Measurements from ENCODE around the gene RAP2C. TPM values are rescaled to one million over a fixed set of nuclear protein-coding genes. Genes with fewer than 3 reads are reported as not detected.

The RAP2C gene
- total RNA-seq, 2 experiments from 2014 or later = 13.8 to 22.1 TPM

DNA sequence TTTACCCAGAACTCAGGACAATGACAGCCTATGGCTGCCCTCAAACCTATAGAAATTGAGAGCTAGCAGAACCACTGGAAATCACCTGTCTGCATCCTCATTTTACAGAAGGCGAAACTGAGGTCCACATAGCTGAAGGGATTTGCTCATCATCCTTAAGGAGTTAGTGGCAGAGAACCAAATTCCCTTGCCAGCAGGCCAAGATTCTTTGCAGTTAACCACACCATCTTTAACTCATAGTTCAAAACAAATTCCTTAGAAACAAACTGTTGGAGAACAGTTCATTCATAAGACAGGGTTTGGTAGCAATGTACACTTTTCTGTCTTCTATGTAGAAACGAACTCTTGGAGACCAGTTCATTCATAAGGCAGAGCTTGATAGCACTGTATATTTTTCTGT is 37.9 kb upstream of the RAP2C start:
- intact Hi-C loops (cut with micrococcal nuclease; ENCODE audit: unreplicated experiment) = no loop called here
- Histone ChIP-seq H2AFZ (ENCODE audit: low read length) (no peak overlapping the region), H3K4me1 (ENCODE audit: insufficient read depth, low read length, poor library complexity, severe bottlenecking) (no peaks in the 10 kb centered on the region), H3K9me3 (ENCODE audit: low read length) (no peaks in the 10 kb centered on the region), H3K27ac (ENCODE audit: low read depth, low read length, poor library complexity, severe bottlenecking) (no peak overlapping the region), H3K9me2 (ENCODE audit: insufficient read depth, low read length) (no peaks in the 10 kb centered on the region), H3K79me2 (ENCODE audit: insufficient read depth, low read depth, low read length) (no peaks in the 10 kb centered on the region), H3K4me3 (ENCODE audit: low read depth, low read length, poor library complexity, severe bottlenecking) (no peak overlapping the region), H3K36me3 (ENCODE audit: insufficient read depth, low read length) (no peaks in the 10 kb centered on the region), H4K20me1 (ENCODE audit: insufficient read depth, low read length) (no peaks in the 10 kb centered on the region), H3K4me2 (ENCODE audit: low read length) (no peak overlapping the region)
- no peak for DNase-seq (ENCODE audit: low spot score)
- POLR2A ChIA-PET = no interaction called here
- no peak for TF ChIP-seq EZH2phosphoT487 (IDR thresholded peaks at IDR 0.05; ENCODE audit: borderline replicate concordance, low read depth, low read length)
- TF ChIP-seq, protein P1, sequence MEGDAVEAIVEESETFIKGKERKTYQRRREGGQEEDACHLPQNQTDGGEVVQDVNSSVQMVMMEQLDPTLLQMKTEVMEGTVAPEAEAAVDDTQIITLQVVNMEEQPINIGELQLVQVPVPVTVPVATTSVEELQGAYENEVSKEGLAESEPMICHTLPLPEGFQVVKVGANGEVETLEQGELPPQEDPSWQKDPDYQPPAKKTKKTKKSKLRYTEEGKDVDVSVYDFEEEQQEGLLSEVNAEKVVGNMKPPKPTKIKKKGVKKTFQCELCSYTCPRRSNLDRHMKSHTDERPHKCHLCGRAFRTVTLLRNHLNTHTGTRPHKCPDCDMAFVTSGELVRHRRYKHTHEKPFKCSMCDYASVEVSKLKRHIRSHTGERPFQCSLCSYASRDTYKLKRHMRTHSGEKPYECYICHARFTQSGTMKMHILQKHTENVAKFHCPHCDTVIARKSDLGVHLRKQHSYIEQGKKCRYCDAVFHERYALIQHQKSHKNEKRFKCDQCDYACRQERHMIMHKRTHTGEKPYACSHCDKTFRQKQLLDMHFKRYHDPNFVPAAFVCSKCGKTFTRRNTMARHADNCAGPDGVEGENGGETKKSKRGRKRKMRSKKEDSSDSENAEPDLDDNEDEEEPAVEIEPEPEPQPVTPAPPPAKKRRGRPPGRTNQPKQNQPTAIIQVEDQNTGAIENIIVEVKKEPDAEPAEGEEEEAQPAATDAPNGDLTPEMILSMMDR (conservative IDR thresholded peaks at IDR 0.05; ENCODE audit: low read length) = no peak
- no TSS peak for BruUV-seq (replicated peaks)
- CTCF ChIA-PET (ENCODE audit: unreplicated experiment) = no interaction called here

DNA sequence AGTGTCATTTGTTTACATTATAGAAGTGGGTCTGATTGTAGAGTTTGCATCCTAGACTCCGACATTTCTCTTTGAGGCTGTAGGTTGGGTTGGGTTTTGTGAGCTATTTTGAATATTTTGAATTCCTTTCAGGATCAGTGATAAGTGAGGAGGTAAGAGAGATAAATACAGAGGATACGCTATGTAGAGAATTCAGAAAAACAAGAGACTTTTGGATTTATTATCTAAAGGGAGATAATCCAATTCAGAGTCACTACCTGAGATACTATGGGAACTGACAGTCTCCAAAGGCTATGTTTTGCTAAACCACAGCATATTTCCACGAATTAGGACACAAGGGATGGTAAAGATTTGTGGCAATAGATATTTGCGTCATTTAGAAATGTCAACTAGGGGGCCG is 16.9 kb upstream of the RAP2C start:
- no TSS peak for BruUV-seq (replicated peaks)
- no peak for DNase-seq (ENCODE audit: low spot score)
- no peaks in the 10 kb centered on the region for H3K36me3 ChIP-seq (ENCODE audit: insufficient read depth, low read length)
- intact Hi-C loops (cut with micrococcal nuclease; ENCODE audit: unreplicated experiment) = no loop called here
- H2AFZ ChIP-seq (ENCODE audit: low read length) = no peak overlapping the region
- no peaks in the 10 kb centered on the region for H4K20me1 ChIP-seq (ENCODE audit: insufficient read depth, low read length)
- POLR2A ChIA-PET = interaction anchor here (0.6 to 0.7 kb wide), 2 partner anchors 47 to 56 kb away, joined by 3 to 5 read pairs; no protein-coding TSS in a partner anchor
- no peak overlapping the region for H3K27ac ChIP-seq (ENCODE audit: low read depth, low read length, poor library complexity, severe bottlenecking)
- H3K79me2 ChIP-seq (ENCODE audit: insufficient read depth, low read depth, low read length) = no peaks in the 10 kb centered on the region
- no peak overlapping the region for H3K4me2 ChIP-seq (ENCODE audit: low read length)
- H3K4me3 ChIP-seq (ENCODE audit: low read depth, low read length, poor library complexity, severe bottlenecking) = no peak overlapping the region
- H3K9me3 ChIP-seq (ENCODE audit: low read length) = no peaks in the 10 kb centered on the region
- CTCF ChIA-PET (ENCODE audit: unreplicated experiment) = no interaction called here
- TF ChIP-seq, protein P1 (conservative IDR thresholded peaks at IDR 0.05; ENCODE audit: low read length) = no peak
- no peak for TF ChIP-seq EZH2phosphoT487 (IDR thresholded peaks at IDR 0.05; ENCODE audit: borderline replicate concordance, low read depth, low read length)
- H3K9me2 ChIP-seq (ENCODE audit: insufficient read depth, low read length) = no peaks in the 10 kb centered on the region
- no peaks in the 10 kb centered on the region for H3K4me1 ChIP-seq (ENCODE audit: insufficient read depth, low read length, poor library complexity, severe bottlenecking)

DNA sequence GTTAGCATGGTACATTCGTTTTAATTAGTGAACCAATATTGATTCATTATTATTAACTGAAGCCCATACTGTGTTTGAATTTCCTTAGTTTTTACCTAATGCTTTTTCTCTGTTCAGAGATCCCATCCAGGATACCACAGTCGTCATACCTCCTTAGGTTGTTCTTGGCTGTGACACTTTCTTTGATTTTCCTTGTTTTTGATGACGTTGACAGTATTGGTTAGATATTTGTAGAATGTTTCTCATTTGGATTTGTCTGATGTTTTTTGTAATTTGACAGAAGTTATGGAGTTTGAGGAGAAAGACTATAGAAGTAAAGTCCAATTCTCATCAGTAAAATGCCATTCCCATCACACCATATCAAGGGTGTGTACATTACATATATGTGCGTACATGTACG is 16.2 kb upstream of the RAP2C start:
- Histone ChIP-seq H3K4me2 (ENCODE audit: low read length) (no peak overlapping the region), H3K36me3 (ENCODE audit: insufficient read depth, low read length) (no peaks in the 10 kb centered on the region), H3K4me1 (ENCODE audit: insufficient read depth, low read length, poor library complexity, severe bottlenecking) (no peaks in the 10 kb centered on the region), H3K27ac (ENCODE audit: low read depth, low read length, poor library complexity, severe bottlenecking) (no peak overlapping the region), H3K9me3 (ENCODE audit: low read length) (no peaks in the 10 kb centered on the region), H3K79me2 (ENCODE audit: insufficient read depth, low read depth, low read length) (no peaks in the 10 kb centered on the region), H2AFZ (ENCODE audit: low read length) (no peak overlapping the region), H3K9me2 (ENCODE audit: insufficient read depth, low read length) (no peaks in the 10 kb centered on the region), H3K4me3 (ENCODE audit: low read depth, low read length, poor library complexity, severe bottlenecking) (no peak overlapping the region), H4K20me1 (ENCODE audit: insufficient read depth, low read length) (no peaks in the 10 kb centered on the region)
- no TSS peak for BruUV-seq (replicated peaks)
- ChIA-PET CTCF (ENCODE audit: unreplicated experiment) (no interaction called here), POLR2A (no interaction called here)
- TF ChIP-seq EZH2phosphoT487 (IDR thresholded peaks at IDR 0.05; ENCODE audit: borderline replicate concordance, low read depth, low read length) = no peak
- TF ChIP-seq, protein P1 (conservative IDR thresholded peaks at IDR 0.05; ENCODE audit: low read length) = no peak
- intact Hi-C loops (cut with micrococcal nuclease; ENCODE audit: unreplicated experiment) = no loop called here
- DNase-seq (ENCODE audit: low spot score) = no peak

Data from OCI-LY7 (cell line).